HG03095 (cell line): ENCODE results near the gene RFK.
"Not testable (repeated sequence)": the region's sequence is repeated elsewhere in the genome, so short reads cannot be mapped to it uniquely, and the experiment has no call there.

Source experiments
- ATAC-seq: cut with Tn5 transposase; IDR thresholded peaks from one replicate; pipeline ENCODE4 v1.9.1; 2021; ENCODE audit warnings: moderate library complexity; ENCODE audit not compliant: unreplicated experiment

RFK gene

DNA sequence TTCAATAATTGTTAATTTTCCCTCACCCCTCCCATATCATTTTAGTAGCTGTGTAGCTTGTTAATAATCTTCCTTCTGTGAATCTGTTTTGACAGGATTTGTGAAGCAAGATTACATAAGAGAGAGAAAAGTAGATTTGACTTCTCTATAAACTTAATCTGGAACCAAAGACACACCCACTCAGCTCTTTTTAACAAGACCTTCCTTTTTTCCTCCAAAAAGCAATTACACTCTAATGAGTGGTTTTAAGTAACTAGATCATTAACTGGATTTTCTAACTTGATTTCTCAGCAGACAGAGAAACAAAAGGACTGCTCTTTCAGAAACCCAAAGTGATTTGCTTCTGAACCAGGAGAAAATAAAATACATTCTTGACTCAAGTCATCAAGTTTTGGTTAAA lies 21.9 kb downstream of the RFK start:
- ATAC-seq, result no peak

DNA sequence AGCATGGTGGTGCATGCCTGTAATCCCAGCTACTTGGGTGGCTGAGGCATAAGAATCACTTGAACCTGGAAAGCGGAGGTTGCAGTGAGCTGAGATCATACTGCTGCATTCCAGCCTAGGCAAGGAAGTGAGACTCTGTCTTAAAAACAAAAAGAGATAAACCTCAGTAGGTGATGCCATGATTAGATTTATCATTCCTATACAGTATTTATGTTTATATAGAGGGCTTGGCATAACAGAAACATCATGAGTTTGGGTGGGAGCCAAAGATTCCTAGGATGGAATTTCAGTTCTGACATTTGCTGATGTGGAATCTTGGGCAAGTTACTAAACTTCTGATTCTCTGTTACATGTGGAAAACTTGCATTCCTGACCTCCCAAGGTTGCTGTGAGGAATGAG lies 22.3 kb downstream of the RFK start:
- ATAC-seq, result no peak

DNA sequence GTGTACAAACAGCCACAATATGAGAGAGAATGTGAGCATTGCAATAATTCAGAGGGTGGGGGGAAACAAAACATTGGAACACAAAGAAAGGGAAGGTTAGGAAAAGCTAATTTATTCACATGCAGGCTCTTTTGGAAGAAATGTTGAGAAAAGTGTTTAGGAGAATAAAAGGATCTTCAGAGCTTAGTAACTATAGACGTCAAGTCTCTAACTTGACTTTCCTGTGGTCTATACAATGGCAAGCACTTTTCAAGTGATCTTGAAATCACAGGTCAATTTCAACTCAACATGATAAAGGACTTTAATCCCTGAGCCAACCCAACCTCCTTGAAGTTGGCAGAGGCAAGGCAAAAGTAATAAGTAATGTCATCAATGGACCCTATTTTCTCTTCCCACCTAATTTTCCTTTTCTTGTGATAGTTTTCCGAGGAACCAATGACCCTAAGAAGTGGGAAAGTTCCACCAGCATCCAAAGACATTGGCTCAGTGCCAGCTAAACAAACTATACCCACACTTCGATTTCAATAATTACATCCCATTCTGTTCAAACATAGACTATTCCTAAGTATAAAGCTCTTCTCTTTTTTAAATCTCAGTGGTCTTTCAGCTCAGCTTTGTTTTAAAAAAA lies 23.7 kb downstream of the RFK start:
- ATAC-seq, result no peak

DNA sequence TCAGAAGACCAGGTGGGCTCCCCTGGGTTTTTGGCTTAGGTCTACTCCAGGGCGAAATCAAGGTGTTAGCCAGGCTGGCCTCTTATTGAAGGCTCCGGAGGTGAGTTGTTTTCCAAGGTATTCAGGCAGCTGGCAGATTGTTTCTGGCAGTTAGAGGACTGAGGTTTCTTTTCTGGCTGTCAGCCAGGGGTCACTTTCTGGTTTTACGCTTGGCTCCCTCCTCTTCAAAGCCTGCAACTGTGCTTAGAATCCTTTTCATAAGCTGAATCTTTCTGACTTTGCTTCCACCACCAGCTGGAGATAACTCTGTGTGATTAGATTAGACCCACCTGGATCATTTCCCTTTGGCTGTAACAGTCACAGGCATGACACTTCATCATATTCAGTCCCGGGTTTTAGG lies 24.6 kb downstream of the RFK start:
- no peak for ATAC-seq

DNA sequence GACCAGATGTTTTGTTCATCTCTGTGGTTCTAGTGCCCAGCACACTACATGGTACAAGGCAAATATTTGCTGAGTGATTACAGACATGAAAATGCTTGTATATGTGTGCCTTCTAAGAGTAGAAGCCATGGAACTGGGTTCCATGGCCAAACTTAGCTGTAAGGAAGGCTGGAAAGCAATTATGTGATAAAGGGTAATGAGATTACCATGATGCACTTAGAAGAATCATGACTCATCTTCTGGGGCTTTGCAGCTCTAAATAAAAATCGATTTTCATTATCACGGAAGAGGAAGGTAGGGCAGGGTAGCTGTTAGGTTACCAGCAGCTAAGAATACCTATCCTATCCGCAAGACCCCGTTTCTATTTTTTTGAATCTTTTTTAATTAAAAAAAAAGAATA lies 28.0 kb downstream of the RFK start:
- no peak for ATAC-seq

DNA sequence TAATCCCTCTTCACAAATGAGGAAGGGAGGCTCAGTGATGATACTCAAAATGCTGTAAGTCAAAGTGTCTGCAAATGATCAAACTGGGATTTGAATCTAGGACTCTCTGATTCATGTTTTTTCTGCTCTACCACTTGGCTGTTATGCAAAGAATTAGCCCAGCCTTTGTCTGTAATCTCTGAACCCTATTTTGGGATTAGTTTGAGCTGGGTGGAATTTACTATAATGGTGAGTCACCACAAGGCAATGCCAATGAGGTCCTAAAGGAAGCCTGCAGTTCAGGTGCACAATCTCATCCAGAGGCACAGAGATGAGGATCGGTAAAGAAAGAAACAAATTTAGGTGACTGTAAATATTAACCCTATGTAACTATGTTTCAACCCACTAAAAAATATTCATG lies 29.2 kb downstream of the RFK start:
- ATAC-seq, result no peak

DNA sequence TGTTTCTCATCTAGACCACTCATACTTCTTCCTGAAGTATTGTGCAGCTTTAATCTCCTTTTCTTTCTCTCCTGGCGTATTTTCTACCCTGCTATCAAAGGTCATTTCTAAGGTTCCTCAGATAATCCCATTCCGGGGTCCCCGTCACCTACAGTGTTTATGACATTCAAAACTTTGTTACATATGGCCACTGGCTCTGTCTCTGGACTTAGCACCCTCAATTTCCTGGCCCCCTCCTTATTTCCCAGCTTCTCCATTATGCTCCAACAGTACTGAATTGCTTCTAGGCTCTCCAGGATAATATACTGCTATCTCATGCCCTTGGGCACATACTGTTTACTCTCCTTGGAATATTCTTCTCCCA lies 31.2 kb downstream of the RFK start:
- no peak for ATAC-seq

DNA sequence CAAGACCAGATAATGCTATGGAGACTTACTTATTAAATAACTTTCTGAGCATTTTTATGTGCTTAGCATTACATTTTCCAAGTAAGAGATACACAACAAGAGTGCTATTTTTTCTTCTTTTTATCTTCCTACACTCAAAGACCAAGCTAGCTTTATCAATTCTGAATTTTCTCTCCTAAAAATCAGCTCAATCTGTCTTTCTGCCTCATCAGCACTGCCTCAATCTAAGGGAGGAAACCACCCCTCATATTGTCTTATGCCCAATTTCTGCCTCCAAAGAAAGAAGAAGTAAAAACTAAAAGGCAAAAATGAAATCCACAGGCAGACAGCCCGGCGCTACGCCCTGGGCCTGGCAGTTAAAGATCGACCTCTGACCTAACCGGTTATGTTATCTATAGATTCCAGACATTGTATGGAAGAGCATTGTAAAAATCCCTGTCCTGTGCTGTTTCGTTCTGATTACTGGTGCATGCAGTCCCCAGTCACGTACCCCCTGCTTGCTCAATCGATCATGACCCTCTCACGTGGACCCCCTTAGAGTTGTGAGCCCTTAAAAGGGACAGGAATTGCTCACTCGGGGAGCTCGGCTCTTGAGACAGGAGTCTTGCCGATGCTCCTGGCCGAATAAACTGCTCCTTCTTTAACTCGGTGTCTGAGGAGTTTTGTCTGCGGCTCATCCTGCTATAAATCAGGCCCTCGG lies 31.7 kb downstream of the RFK start:
- not testable (repeated sequence) for ATAC-seq

DNA sequence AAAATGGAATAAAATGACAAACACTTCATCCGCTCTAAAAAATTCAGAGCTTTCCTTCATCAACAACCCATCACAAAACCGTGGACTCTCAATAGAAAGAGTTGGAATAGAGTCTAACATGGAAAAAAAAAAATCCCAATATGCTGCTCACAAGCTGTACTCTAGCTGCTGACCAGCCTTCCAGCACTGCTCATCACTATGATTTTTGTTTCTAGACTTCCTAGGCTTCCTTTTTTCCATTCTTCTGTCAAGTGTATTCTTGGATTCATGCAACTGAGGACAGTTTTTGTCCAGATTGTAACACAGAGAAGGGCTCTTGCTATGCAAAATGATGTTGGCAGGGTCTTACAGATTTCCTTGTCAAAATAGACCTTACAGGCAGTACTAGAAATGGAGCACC lies 34.5 kb downstream of the RFK start:
- no peak for ATAC-seq

DNA sequence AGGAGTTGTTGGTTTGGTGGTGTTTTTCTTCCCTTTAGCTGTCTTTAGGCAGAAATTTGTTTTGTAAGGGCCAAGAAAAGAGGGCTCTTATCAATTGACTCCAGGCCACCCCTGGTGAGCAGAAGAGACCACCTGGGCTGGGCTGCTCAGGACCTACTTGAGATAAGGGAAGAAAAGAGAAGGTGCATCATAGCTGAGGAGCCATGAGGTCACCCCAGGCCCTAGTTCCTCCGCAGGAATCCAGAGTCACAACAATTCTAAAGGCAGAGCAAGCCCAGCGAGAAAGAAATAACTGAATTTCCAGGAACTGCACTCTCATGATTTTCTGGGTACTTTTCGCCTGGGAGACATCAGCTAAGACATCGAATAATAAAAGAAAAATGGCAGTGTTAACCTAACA lies 34.9 kb downstream of the RFK start:
- no peak for ATAC-seq

DNA sequence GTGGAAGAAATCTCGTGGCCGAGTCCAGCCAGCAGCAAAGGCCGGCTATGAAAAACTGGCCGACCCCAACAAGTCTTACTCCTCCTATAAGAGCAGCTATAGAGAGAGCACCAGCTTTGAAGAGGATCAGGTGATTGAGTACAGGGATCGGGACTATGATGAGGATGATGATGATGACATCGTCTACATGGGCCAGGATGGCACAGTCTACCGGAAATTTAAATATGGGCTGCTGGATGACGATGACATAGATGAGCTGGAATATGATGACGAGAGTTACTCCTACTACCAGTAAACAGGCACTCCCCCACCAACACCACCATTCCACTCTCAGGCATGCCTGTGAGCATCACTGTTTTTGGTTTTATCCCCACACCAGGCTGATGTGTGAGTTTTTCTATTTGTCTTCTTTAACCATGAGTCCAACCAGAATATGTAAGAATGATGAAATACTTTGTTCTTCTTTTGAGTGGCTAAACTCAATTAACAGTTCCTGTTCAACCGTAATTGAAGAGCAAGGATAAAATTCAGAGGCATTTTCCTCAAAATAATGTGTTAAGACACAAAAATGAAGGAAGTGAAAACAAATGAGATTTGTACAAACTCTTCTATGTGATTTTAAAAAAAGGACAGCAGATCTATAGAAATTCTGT lies 35.5 kb downstream of the RFK start:
- no peak for ATAC-seq

DNA sequence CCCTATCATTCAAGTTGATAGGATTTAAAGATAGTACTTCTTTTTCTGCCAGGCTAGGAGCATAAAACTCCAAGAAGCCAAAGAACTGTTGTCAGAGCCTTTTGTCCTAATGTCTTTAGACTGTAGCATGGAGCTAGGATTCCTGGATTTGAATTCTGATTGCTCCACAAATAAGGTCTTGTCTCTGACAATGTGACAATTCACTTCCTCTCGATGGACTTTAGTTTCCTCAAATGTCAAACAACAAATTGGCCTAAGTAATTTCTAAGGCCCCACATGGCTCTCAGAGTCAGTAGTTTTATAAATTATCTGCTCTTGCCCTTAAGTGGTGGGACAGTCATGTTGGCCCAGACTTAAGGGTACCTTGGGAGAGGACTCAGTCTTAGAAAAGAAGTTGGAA lies 36.7 kb downstream of the RFK start:
- ATAC-seq, result no peak

DNA sequence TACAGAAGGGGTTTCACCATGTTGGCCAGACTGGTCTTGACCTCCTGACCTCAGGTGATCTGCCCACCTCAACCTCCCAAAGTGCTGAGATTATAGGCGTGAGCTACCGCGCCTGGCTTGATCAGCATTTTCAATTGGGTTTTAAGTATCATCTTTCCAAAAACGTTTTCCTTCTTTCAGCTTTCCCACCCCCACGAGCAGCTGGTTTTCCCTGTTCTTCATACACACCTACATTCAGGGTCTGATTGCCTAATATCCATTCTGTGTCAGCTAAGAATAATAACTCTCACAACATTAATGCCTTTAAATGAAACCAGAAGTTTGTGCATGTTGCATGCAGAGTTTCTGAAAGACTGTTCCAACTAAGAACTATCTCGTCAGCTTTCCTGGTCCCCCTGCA lies 38.3 kb downstream of the RFK start:
- ATAC-seq, result no peak

DNA sequence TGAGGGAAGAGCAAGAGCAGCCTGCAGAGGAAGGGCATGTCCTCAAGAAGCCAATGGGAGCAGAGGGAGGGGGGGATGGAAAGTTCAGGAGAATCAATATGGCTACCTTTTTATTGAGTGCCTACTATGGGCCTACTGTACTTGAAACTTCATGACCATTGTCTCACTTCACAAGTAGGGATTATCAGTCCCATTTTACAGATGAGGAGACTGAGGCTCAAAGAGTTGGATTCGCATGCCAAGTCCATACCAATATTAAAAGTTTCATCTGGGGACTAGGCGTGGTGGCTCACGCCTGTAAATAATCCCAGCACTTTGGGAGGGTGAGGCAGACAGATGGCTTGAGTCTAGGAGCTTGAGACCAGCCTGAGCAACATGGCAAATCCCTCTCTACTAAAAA lies 40.0 kb downstream of the RFK start:
- no peak for ATAC-seq

DNA sequence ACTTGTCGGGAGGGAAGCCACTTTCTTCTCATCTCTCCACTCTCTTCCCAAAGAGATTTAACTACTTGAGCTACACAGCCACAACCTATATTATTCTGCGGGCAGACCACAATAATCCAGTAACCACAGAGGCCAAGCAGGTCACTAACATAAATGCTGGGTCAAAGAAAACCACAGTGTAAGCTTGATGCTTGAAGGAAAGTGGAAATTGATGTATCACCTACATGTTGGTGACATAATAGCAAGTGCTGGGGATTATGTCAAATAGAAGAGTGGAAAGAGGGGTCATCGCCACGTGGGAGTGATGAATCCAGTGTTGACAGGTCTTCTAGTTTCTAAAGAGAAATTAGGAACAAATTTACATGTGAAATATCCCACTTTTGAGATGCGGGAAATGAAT lies 40.9 kb downstream of the RFK start:
- no peak for ATAC-seq

DNA sequence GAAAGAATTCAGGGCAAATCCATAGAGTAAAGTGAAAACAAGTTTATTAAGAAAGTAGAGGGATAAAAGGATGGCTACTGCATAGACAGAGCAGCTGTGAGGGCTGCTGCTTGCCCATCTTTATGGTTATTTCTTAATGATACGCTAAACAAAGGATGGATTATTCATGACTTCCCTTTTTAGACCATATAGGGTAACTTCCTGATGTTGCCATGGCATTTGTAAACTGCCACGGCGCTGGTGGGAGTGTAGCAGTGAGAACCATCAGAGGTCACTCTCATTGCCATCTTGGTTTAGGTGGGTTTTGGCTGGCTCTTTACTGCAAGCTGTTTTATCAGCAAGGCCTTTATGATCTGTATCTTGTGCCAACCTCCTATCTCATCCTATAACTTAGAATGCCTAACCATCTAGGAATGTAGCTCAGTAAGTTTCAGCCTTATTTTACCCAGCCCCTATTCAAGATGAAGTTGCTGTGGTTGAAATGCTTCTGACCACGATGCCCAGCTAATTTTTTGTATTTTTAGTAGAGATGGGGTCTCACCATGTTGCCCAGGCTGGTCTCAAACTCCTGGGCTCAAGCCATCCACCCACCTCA lies 42.1 kb downstream of the RFK start:
- no peak for ATAC-seq

DNA sequence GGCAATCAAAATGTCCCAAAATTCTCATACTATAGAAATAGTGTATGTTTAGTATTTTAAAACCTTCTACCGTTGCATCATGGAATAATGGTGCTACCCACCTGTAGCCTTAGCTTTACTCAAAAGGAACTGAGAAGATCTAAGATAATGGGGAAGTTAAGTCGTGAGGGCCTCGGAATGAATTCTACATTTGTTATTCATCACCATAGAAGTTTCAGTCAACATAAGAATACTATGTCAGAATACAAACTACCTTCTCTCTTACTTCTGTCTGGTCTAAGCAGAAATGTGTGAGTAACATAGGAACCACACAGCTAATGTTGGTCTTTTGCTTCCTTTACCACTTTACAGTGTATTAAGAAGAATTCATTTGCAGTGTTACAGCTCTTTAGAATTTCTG lies 43.2 kb downstream of the RFK start:
- ATAC-seq, result no peak

DNA sequence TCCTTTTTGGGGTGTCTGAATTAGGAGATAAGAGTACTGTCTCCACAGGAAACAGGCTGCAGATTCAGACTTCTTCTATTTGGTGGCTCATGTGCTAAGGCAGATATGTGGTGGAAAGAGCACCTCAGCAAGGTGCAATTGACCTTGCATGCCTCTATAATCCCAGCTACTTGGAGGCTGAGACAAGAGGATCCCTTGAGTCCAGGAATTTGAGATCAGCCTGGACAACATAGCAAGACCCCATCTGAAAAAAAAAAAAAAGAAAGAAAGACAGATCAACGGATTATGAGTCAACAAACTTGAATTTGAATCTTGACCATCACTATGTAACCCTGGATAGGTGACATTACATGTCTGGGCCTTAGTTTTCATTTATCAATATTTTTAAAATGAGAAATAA lies 44.4 kb downstream of the RFK start:
- ATAC-seq, result no peak

DNA sequence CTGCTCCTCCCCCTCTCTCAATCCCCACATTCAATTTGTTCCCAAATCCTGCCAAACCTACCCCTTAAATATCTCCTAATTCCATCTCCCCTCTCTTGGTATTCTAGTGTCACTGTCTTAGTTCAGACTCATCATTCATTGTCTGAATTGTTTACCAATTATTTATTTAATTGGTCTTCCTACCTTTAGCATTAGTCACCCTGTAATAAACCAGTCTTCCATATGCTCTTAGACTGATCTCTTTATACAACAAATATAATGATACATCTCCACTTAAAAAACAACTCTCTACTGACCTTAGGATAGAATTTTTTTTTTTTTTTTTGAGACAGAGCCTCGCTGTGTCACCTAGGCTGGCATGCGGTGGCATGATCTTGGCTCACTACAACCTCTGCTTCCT lies 51.4 kb downstream of the RFK start:
- ATAC-seq, result no peak

DNA sequence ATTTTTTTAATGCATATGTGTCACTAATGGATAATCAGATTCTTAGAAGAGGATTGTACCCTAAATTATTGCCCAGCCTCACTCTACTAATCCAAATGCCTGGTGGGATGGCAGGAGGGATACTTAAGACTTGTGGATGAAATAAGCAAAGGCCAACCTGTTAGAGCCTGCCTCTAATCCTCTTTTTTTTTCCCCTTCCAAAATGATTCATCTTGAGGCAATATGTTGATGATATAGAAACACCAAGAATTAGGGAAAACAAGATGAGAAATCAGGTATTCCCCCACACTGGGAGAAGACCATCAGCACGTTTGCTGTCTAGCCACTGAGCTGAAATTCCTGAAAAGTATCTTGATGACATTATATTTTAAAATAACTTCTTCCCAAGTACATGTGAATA lies 52.0 kb downstream of the RFK start:
- ATAC-seq, result no peak

DNA sequence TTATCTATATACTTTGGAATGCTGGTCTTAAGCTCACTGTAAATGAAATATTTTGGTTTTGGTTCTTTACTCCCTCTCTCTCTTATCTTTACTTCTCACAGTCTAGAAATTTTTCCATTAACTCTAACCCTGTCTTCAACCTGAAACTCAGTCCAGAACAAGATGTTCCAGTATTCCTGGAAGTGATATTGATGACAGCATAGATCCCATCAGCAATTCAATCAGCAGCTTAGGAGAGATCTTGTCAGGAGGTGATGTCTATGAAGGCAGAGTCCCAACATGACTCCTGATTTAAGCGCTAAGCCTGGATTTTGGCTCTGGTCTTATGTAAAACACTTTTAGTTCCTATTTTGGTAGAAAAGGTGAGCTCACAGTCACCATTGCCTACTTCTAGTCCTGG lies 52.6 kb downstream of the RFK start:
- no peak for ATAC-seq

DNA sequence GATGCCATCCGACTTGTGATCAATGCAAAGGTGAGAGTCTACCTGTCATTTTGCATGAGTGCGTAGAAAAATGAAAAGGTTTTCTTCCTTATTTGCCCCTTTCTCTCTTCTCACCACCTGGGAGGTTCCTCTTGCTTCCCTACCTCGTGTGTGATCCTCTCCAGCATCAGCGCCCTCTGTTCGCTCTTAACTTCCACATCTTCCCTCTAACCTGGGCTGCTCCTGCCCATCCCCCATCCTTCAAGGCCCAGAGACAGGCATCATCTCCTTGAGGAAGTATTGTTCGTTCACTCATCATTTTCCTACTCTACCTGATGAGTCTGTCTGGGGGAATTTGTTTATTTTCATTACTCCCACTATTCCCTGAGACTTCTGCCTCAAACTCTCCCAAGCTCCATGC lies 55.8 kb downstream of the RFK start:
- no peak for ATAC-seq
